Chondrocyte (in vitro differentiated cells): ENCODE measurements around the gene CACTIN. TPM values are rescaled to one million over a fixed set of nuclear protein-coding genes. Genes with fewer than 3 reads are reported as not detected.

Experiments used
- DNase-seq: peaks from one replicate; pipeline ENCODE4 v3.0.0; 2021; ENCODE audit warnings: mixed read lengths, low spot score
- H3K27ac Mint-ChIP-seq: one replicate; pipeline ENCODE4 v1.8.0; 2021; ENCODE audit warnings: mild to moderate bottlenecking, moderate library complexity, mixed read lengths; ENCODE audit not compliant: unreplicated experiment
- H3K27me3 Mint-ChIP-seq: 2 replicates; pipeline ENCODE4 v1.8.0; 2021; ENCODE audit warnings: low read depth, mixed read lengths
- H3K36me3 Mint-ChIP-seq: 2 replicates; pipeline ENCODE4 v1.8.0; 2021; ENCODE audit warnings: low read depth, mixed read lengths
- H3K4me1 Mint-ChIP-seq: 2 replicates; pipeline ENCODE4 v1.8.0; 2021; ENCODE audit warnings: low read depth, mild to moderate bottlenecking, mixed read lengths
- H3K4me3 Mint-ChIP-seq: one replicate; pipeline ENCODE4 v1.8.0; 2021; ENCODE audit warnings: mild to moderate bottlenecking, moderate library complexity, mixed read lengths; ENCODE audit not compliant: unreplicated experiment
- H3K9me3 Mint-ChIP-seq: 2 replicates; pipeline ENCODE4 v1.8.0; 2021; ENCODE audit warnings: low read depth, mixed read lengths
- CTCF ChIP-seq: fragments of 200-600 bp; sonication (generic); IDR thresholded peaks from 2 replicates; pipeline ENCODE4 v1.5.0; 2021; ENCODE audit warnings: antibody characterized with exemption, mild to moderate bottlenecking, moderate library complexity
- total RNA-seq: library from RNA; stranded (reverse); gene quantifications from 3 replicates; pipeline ENCODE4 v1.2.1, GENCODE V29; 2021

CACTIN gene
- total RNA-seq, 1 donor from 2014 or later, result 19.5 TPM

- no peak overlapping the region for H3K27ac Mint-ChIP-seq
- no peaks in the 10 kb centered on the region for H3K9me3 Mint-ChIP-seq
- no peaks in the 10 kb centered on the region for H3K4me1 Mint-ChIP-seq
- peaks cover 15% of the 10 kb centered on the region for H3K36me3 Mint-ChIP-seq
- no peaks in the 10 kb centered on the region for H3K27me3 Mint-ChIP-seq
- no peak for TF ChIP-seq CTCF
- no peak for DNase-seq
- no peak overlapping the region for H3K4me3 Mint-ChIP-seq
Observed at GRCh38 chr19:3642987-3643673, 16.5 kb upstream of the CACTIN start.

GRCh38 chr19:3642296-3642695 lies 15.7 kb upstream of the CACTIN start:
- Mint-ChIP-seq H3K27ac (no peak overlapping the region), H3K27me3 (no peaks in the 10 kb centered on the region), H3K4me3 (no peak overlapping the region), H3K36me3 (peaks cover 15% of the 10 kb centered on the region), H3K9me3 (no peaks in the 10 kb centered on the region), H3K4me1 (no peaks in the 10 kb centered on the region)
- DNase-seq, result no peak
- no peak for TF ChIP-seq CTCF

GRCh38 chr19:3641515-3642269 lies 15.1 kb upstream of the CACTIN start:
- no peak for DNase-seq
- TF ChIP-seq CTCF, result no peak
- H3K27me3 Mint-ChIP-seq, result no peaks in the 10 kb centered on the region
- no peaks in the 10 kb centered on the region for H3K9me3 Mint-ChIP-seq
- no peak overlapping the region for H3K4me3 Mint-ChIP-seq
- peaks cover 15% of the 10 kb centered on the region for H3K36me3 Mint-ChIP-seq
- H3K27ac Mint-ChIP-seq, result no peak overlapping the region
- no peaks in the 10 kb centered on the region for H3K4me1 Mint-ChIP-seq

- H3K4me1 Mint-ChIP-seq, result no peaks in the 10 kb centered on the region
- H3K9me3 Mint-ChIP-seq, result no peaks in the 10 kb centered on the region
- H3K27ac Mint-ChIP-seq, result no peak overlapping the region
- DNase-seq, result no peak
- TF ChIP-seq CTCF, result no peak
- no peak overlapping the region for H3K4me3 Mint-ChIP-seq
- H3K27me3 Mint-ChIP-seq, result no peaks in the 10 kb centered on the region
- peaks cover 11% of the 10 kb centered on the region for H3K36me3 Mint-ChIP-seq
Observed at GRCh38 chr19:3639479-3639878, 12.9 kb upstream of the CACTIN start.

GRCh38 chr19:3638208-3639193 lies 11.9 kb upstream of the CACTIN start:
- Mint-ChIP-seq H3K4me1 (no peaks in the 10 kb centered on the region), H3K4me3 (no peak overlapping the region), H3K27me3 (no peaks in the 10 kb centered on the region), H3K36me3 (peaks cover 11% of the 10 kb centered on the region), H3K9me3 (no peaks in the 10 kb centered on the region), H3K27ac (no peak overlapping the region)
- no peak for TF ChIP-seq CTCF
- no peak for DNase-seq
